HepG2 (cell line): ENCODE data around the gene PRDX3. TPM values are rescaled to one million over a fixed set of nuclear protein-coding genes. Genes with fewer than 3 reads are reported as not detected.

Source experiments
- CREB1 ChIP-seq, 2 experiments: fragments of 450-650 bp in 1 of 2; IDR thresholded peaks; 2 replicates each; pipeline ENCODE4 v1.6.1; 2016 to 2017; ENCODE audit warnings: control low read depth in 1 of 2, mild to moderate bottlenecking in 1 of 2, missing compliant biosample characterization in 1 of 2, missing genetic modification characterization in 1 of 2
- GATAD2A ChIP-seq: IDR thresholded peaks from 2 replicates; pipeline ENCODE4 v1.6.1; 2016
- GFI1 ChIP-seq: sonication (generic); formaldehyde crosslinking; IDR thresholded peaks from 2 replicates; pipeline ENCODE4 v1.5.0; 2020; ENCODE audit warnings: missing genetic modification reagents, mild to moderate bottlenecking, borderline replicate concordance
- HMGXB4 ChIP-seq, 2 experiments: sonication (generic) in 1 of 2; formaldehyde crosslinking in 1 of 2; IDR thresholded peaks; 2 replicates each; pipeline versions ENCODE4 v1.4.0 to v1.6.1; 2018 to 2020; ENCODE audit warnings: missing genetic modification reagents in 2 of 2, borderline replicate concordance in 1 of 2, low read depth in 1 of 2, mild to moderate bottlenecking in 1 of 2, missing biosample characterization in 1 of 2
- PATZ1 ChIP-seq: sonication (generic); formaldehyde crosslinking; IDR thresholded peaks from 2 replicates; pipeline ENCODE4 v1.4.0; 2020; ENCODE audit warnings: missing genetic modification reagents
- POLR2AphosphoS2 ChIP-seq: IDR thresholded peaks from 2 replicates; pipeline ENCODE4 v1.6.1; 2011; ENCODE audit warnings: low read depth, low read length, improper control_type of control experiment
- REL ChIP-seq: sonication (generic); formaldehyde crosslinking; conservative IDR thresholded peaks from 2 replicates; pipeline ENCODE4 v1.8.0; 2022; ENCODE audit warnings: mild to moderate bottlenecking, missing genetic modification reagents, moderate library complexity
- RFX5 ChIP-seq: IDR thresholded peaks from 2 replicates; pipeline ENCODE4 v1.6.1; 2011; ENCODE audit warnings: low read depth, low read length, improper control_type of control experiment
- SOX6 ChIP-seq, 2 experiments: fragments of 450-650 bp in 1 of 2; sonication (generic) in 1 of 2; formaldehyde crosslinking in 1 of 2; IDR thresholded peaks; 2 replicates each; pipeline versions ENCODE4 v1.4.0 to v1.6.1; 2017 to 2020; ENCODE audit warnings: antibody characterized with exemption in 1 of 2, mild to moderate bottlenecking in 1 of 2, missing genetic modification reagents in 1 of 2
- ZEB1 ChIP-seq: IDR thresholded peaks from 2 replicates; pipeline ENCODE4 v1.6.1; 2012; ENCODE audit warnings: mild to moderate bottlenecking, low read depth, inconsistent platforms; ENCODE audit not compliant: insufficient replicate concordance
- ZNF292 ChIP-seq: sonication (generic); formaldehyde crosslinking; IDR thresholded peaks from 2 replicates; pipeline ENCODE4 v1.8.1; 2022; ENCODE audit warnings: mild to moderate bottlenecking, low read depth, missing genetic modification reagents, borderline replicate concordance
- ZNF331 ChIP-seq: sonication (generic); formaldehyde crosslinking; IDR thresholded peaks from 2 replicates; pipeline ENCODE4 v1.4.0; 2020; ENCODE audit warnings: missing genetic modification reagents
- polyA plus RNA-seq, 8 experiments: library from polyadenylated mRNA; depleted of rRNA in 3 of 8; stranded (reverse) in 7 of 8; unstranded in 1 of 8; fragments of >200 nt; fragmentation: Illumina TruSeq in 4 of 8; extraction: Trizol in 4 of 8; gene quantifications; 2 replicates each; pipeline versions ENCODE4 v1.2.1 to v1.2.3, GENCODE V29; 2011 to 2016; ENCODE audit warnings: low read depth in 4 of 8, missing spikeins in 1 of 8, mixed read lengths in 1 of 8; ENCODE audit not compliant: insufficient read depth in 1 of 8
- total RNA-seq, 5 experiments: library from RNA; depleted of rRNA; stranded (reverse); fragments of >200 nt; fragmentation: Illumina TruSeq; extraction: Trizol; gene quantifications; 2 replicates each; pipeline ENCODE4 v1.2.3, GENCODE V29; 2016; ENCODE audit warnings: low read depth in 1 of 5
- TF ChIP-seq, protein P1 (sequence below): sonication (generic); formaldehyde crosslinking; conservative IDR thresholded peaks from 2 replicates; pipeline ENCODE4 v1.4.0; 2020; ENCODE audit warnings: mild to moderate bottlenecking, missing genetic modification reagents, moderate library complexity
- TF ChIP-seq, protein P2 (sequence below): sonication (generic); formaldehyde crosslinking; IDR thresholded peaks from 2 replicates; pipeline ENCODE4 v1.5.1; 2020; ENCODE audit warnings: mild to moderate bottlenecking, moderate library complexity, missing genetic modification reagents
- TF ChIP-seq, protein P3 (sequence below): sonication (generic); formaldehyde crosslinking; IDR thresholded peaks from 2 replicates; pipeline ENCODE4 v1.5.0; 2020; ENCODE audit warnings: mild to moderate bottlenecking, missing genetic modification reagents, borderline replicate concordance

PRDX3 gene
- total and polyA plus RNA-seq, 2 of the 13 experiments (the other 11 are each of a cell fraction or from before 2014, with no cell fraction given): 407 to 565 TPM

- TF ChIP-seq ZEB1: peak; percentile 41
- TF ChIP-seq, protein P1, sequence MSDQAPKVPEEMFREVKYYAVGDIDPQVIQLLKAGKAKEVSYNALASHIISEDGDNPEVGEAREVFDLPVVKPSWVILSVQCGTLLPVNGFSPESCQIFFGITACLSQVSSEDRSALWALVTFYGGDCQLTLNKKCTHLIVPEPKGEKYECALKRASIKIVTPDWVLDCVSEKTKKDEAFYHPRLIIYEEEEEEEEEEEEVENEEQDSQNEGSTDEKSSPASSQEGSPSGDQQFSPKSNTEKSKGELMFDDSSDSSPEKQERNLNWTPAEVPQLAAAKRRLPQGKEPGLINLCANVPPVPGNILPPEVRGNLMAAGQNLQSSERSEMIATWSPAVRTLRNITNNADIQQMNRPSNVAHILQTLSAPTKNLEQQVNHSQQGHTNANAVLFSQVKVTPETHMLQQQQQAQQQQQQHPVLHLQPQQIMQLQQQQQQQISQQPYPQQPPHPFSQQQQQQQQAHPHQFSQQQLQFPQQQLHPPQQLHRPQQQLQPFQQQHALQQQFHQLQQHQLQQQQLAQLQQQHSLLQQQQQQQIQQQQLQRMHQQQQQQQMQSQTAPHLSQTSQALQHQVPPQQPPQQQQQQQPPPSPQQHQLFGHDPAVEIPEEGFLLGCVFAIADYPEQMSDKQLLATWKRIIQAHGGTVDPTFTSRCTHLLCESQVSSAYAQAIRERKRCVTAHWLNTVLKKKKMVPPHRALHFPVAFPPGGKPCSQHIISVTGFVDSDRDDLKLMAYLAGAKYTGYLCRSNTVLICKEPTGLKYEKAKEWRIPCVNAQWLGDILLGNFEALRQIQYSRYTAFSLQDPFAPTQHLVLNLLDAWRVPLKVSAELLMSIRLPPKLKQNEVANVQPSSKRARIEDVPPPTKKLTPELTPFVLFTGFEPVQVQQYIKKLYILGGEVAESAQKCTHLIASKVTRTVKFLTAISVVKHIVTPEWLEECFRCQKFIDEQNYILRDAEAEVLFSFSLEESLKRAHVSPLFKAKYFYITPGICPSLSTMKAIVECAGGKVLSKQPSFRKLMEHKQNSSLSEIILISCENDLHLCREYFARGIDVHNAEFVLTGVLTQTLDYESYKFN (CRISPR knock-in tag): peak; percentile 63; the same call in 1 of the 2 replicates
- peak; percentile 42; the same call in 1 of the 2 replicates for TF ChIP-seq ZNF292 (CRISPR knock-in tag)
- peak; percentile 47; the same call in 1 of the 2 replicates for TF ChIP-seq PATZ1 (CRISPR knock-in tag)
- TF ChIP-seq, protein P2, sequence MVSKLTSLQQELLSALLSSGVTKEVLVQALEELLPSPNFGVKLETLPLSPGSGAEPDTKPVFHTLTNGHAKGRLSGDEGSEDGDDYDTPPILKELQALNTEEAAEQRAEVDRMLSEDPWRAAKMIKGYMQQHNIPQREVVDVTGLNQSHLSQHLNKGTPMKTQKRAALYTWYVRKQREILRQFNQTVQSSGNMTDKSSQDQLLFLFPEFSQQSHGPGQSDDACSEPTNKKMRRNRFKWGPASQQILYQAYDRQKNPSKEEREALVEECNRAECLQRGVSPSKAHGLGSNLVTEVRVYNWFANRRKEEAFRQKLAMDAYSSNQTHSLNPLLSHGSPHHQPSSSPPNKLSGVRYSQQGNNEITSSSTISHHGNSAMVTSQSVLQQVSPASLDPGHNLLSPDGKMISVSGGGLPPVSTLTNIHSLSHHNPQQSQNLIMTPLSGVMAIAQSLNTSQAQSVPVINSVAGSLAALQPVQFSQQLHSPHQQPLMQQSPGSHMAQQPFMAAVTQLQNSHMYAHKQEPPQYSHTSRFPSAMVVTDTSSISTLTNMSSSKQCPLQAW (CRISPR knock-in tag): 0 out of 2 replicates have a peak, but pooled peaks have one; percentile 46
- TF ChIP-seq, protein P3, sequence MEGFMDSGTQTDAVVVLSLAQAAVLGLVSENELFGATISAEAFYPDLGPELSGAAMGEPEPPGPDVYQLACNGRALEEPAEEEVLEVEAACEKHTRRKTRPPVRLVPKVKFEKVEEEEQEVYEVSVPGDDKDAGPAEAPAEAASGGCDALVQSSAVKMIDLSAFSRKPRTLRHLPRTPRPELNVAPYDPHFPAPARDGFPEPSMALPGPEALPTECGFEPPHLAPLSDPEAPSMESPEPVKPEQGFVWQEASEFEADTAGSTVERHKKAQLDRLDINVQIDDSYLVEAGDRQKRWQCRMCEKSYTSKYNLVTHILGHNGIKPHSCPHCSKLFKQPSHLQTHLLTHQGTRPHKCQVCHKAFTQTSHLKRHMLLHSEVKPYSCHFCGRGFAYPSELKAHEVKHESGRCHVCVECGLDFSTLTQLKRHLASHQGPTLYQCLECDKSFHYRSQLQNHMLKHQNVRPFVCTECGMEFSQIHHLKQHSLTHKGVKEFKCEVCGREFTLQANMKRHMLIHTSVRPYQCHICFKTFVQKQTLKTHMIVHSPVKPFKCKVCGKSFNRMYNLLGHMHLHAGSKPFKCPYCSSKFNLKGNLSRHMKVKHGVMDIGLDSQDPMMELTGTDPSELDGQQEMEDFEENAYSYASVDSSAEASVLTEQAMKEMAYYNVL: 0 out of 2 replicates have a peak, but pooled peaks have one; percentile 47
- TF ChIP-seq POLR2AphosphoS2: no peak
- 0 out of 2 replicates have a peak, but pooled peaks have one; percentile 23 for TF ChIP-seq GFI1 (CRISPR knock-in tag)
- 0 out of 4 replicates have a peak, but pooled peaks of 1 of the 2 experiments have one; percentile 32 for TF ChIP-seq HMGXB4 (CRISPR knock-in tag; IDR thresholded peaks at IDR 0.05; ENCODE audit: borderline replicate concordance in 1 of 2, low read depth in 1 of 2)
- no peak for TF ChIP-seq CREB1 (IDR thresholded peaks at IDR 0.05)
- no peak for TF ChIP-seq CREB1 (CRISPR knock-in tag; IDR thresholded peaks at IDR 0.05)
- TF ChIP-seq RFX5: no peak
- TF ChIP-seq SOX6 (IDR thresholded peaks at IDR 0.05): no peak
- TF ChIP-seq SOX6 (CRISPR knock-in tag; IDR thresholded peaks at IDR 0.05): peak; percentile 54; the same call in 1 of the 2 replicates
- no peak for TF ChIP-seq REL (CRISPR knock-in tag)
- peak; percentile 58 for TF ChIP-seq ZNF331
- TF ChIP-seq GATAD2A (CRISPR knock-in tag): peak; percentile 56; the same call in 1 of the 2 replicates
These were observed 43.9 kb upstream of the PRDX3 start (continued) for GRCh38 chr10:119222537-119222936.
